Gastroesophageal sphincter (tissue), 3 donors: Measurements from ENCODE around the gene SETBP1.

Experiments used
- EP300 ChIP-seq: sonication (generic); formaldehyde crosslinking; IDR thresholded peaks from one replicate; pipeline ENCODE4 v1.6.1; 2017; ENCODE audit warnings: antibody characterized with exemption, mild to moderate bottlenecking
- POLR2A ChIP-seq, 2 donors: fragments of 450-650 bp; IDR thresholded peaks; one replicate each; pipeline ENCODE4 v1.6.1; 2017; ENCODE audit warnings: antibody characterized with exemption in 2 of 2, mild to moderate bottlenecking in 2 of 2, moderate library complexity in 1 of 2
- POLR2AphosphoS5 ChIP-seq: sonication (generic); formaldehyde crosslinking; IDR thresholded peaks from one replicate; pipeline ENCODE4 v1.6.1; 2017; ENCODE audit warnings: antibody characterized with exemption
- TF ChIP-seq, protein P1 (sequence below), 4 experiments: fragments of 200-600 bp in 2 of 4; fragments of 450-650 bp in 2 of 4; sonication (generic) in 1 of 4; IDR thresholded peaks; one replicate each; pipeline ENCODE4 v1.5.1; 2017 to 2019; ENCODE audit warnings: antibody characterized with exemption in 4 of 4, mild to moderate bottlenecking in 2 of 4, moderate library complexity in 2 of 4

DNA sequence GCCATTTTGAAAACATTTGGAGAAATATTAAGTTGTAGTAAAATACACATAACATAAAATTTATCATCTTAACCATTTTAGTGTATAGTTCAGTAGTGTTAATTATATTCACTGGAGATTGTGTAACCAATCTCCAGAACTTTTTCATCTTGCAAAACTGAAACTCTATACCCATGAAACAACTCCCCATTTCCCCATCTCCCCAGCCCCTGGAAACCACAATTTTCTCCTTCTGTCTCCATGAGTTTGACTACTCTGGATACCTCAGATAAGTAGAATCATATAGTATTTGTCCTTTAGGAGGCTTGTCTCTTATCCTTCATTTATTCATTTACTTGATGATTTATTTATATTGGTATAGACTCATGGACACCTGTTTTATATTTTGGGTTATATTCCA, 392.9 kb downstream of the SETBP1 start:
- TF ChIP-seq, protein P1, sequence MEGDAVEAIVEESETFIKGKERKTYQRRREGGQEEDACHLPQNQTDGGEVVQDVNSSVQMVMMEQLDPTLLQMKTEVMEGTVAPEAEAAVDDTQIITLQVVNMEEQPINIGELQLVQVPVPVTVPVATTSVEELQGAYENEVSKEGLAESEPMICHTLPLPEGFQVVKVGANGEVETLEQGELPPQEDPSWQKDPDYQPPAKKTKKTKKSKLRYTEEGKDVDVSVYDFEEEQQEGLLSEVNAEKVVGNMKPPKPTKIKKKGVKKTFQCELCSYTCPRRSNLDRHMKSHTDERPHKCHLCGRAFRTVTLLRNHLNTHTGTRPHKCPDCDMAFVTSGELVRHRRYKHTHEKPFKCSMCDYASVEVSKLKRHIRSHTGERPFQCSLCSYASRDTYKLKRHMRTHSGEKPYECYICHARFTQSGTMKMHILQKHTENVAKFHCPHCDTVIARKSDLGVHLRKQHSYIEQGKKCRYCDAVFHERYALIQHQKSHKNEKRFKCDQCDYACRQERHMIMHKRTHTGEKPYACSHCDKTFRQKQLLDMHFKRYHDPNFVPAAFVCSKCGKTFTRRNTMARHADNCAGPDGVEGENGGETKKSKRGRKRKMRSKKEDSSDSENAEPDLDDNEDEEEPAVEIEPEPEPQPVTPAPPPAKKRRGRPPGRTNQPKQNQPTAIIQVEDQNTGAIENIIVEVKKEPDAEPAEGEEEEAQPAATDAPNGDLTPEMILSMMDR (IDR thresholded peaks at IDR 0.05), result no peak
- TF ChIP-seq POLR2A (IDR thresholded peaks at IDR 0.05), result no peak
- no peak for TF ChIP-seq EP300
- TF ChIP-seq POLR2AphosphoS5, result no peak
